Neural cell (in vitro differentiated cells): ENCODE data around the gene ARSB. TPM values are rescaled to one million over a fixed set of nuclear protein-coding genes. Genes with fewer than 3 reads are reported as not detected.

ENCODE experiments used
- H2AFZ ChIP-seq: fragments of 200-600, 300-800 bp; sonication (generic), shearing (Covaris generic); 2 replicates; pipeline ENCODE4 v1.6.0; 2014; ENCODE audit warnings: low read depth, mild to moderate bottlenecking, antibody characterized with exemption, low read length, moderate library complexity
- H3F3A ChIP-seq: fragments of 200-600 bp; shearing (Covaris generic); 2 replicates; pipeline ENCODE4 v1.6.1; 2016; ENCODE audit warnings: mild to moderate bottlenecking, moderate library complexity, mixed read lengths, antibody characterized with exemption, low read length; ENCODE audit not compliant: insufficient read depth, poor library complexity, severe bottlenecking
- H3K27ac ChIP-seq: fragments of 200-600, 300-800 bp; sonication (generic), shearing (Covaris generic); 2 replicates; pipeline ENCODE4 v1.5.1; 2014; ENCODE audit warnings: mild to moderate bottlenecking, low read length, moderate library complexity
- H3K27me3 ChIP-seq: fragments of 300-800, 200-600 bp; sonication (generic), shearing (Covaris generic); 2 replicates; pipeline ENCODE4 v1.6.0; 2014; ENCODE audit warnings: mild to moderate bottlenecking, low read depth, low read length, moderate library complexity; ENCODE audit not compliant: insufficient read depth
- H3K36me3 ChIP-seq: fragments of 300-800, 200-600 bp; sonication (generic), shearing (Covaris generic); 2 replicates; pipeline ENCODE4 v1.5.1; 2014; ENCODE audit warnings: mild to moderate bottlenecking, antibody characterized with exemption, low read length, moderate library complexity; ENCODE audit not compliant: insufficient read depth
- H3K4me2 ChIP-seq: fragments of 300-800, 200-600 bp; sonication (generic), shearing (Covaris generic); 2 replicates; pipeline ENCODE4 v1.6.0; 2014; ENCODE audit warnings: mild to moderate bottlenecking, low read length
- H3K4me3 ChIP-seq: fragments of 300-800, 200-600 bp; sonication (generic), shearing (Covaris generic); 2 replicates; pipeline ENCODE4 v1.5.1; 2014; ENCODE audit warnings: mild to moderate bottlenecking, low read length, moderate library complexity
- H3K79me2 ChIP-seq: fragments of 200-600 bp; shearing (Covaris generic); replicated peaks from 2 replicates; pipeline ENCODE4 v1.6.0; 2014; ENCODE audit warnings: mild to moderate bottlenecking, low read length, moderate library complexity; ENCODE audit not compliant: insufficient read depth
- H3K9ac ChIP-seq: fragments of 300-800, 200-600 bp; sonication (generic), shearing (Covaris generic); 2 replicates; pipeline ENCODE4 v1.6.1; 2016; ENCODE audit warnings: mild to moderate bottlenecking, low read length, mixed read lengths
- H3K9me2 ChIP-seq: fragments of 200-600 bp; shearing (Covaris generic); 2 replicates; pipeline ENCODE4 v1.6.1; 2016; ENCODE audit warnings: mild to moderate bottlenecking, low read length, mixed read lengths; ENCODE audit not compliant: insufficient read depth
- H3K9me3 ChIP-seq: fragments of 200-600, 300-800 bp; sonication (generic), shearing (Covaris generic); 2 replicates; pipeline ENCODE4 v1.6.1; 2016; ENCODE audit warnings: mild to moderate bottlenecking, mixed run types, low read length, moderate library complexity, mixed read lengths
- H4K20me1 ChIP-seq: fragments of 200-600 bp; shearing (Covaris generic); 2 replicates; pipeline ENCODE4 v1.6.1; 2016; ENCODE audit warnings: mild to moderate bottlenecking, mixed run types; ENCODE audit not compliant: insufficient read depth
- CTCF ChIP-seq: fragments of 450-650 bp; IDR thresholded peaks from 2 replicates; pipeline ENCODE4 v1.5.1; 2014; ENCODE audit warnings: antibody characterized with exemption, mild to moderate bottlenecking, moderate library complexity; ENCODE audit not compliant: poor library complexity, severe bottlenecking
- EP300 ChIP-seq: fragments of 450-650 bp; conservative IDR thresholded peaks from 2 replicates; pipeline ENCODE4 v1.6.1; 2014; ENCODE audit warnings: antibody characterized with exemption, mild to moderate bottlenecking, moderate library complexity; ENCODE audit not compliant: poor library complexity, severe bottlenecking
- EZH2 ChIP-seq: fragments of 200-600, 300-800 bp; shearing (Covaris generic), sonication (generic); IDR thresholded peaks from 2 replicates; pipeline ENCODE4 v1.6.1; 2014; ENCODE audit warnings: antibody characterized with exemption, low read length, borderline replicate concordance, mild to moderate bottlenecking; ENCODE audit not compliant: insufficient read depth, poor library complexity, severe bottlenecking
- MXI1 ChIP-seq: fragments of 450-650 bp; conservative IDR thresholded peaks from 2 replicates; pipeline ENCODE4 v1.6.1; 2014; ENCODE audit warnings: antibody characterized with exemption, mild to moderate bottlenecking; ENCODE audit not compliant: poor library complexity, severe bottlenecking
- POLR2AphosphoS5 ChIP-seq: IDR thresholded peaks from 2 replicates; pipeline ENCODE4 v1.6.1; 2012
- RAD21 ChIP-seq: fragments of 450-650 bp; conservative IDR thresholded peaks from 2 replicates; pipeline ENCODE4 v1.6.1; 2014; ENCODE audit warnings: antibody characterized with exemption, mild to moderate bottlenecking, moderate library complexity
- REST ChIP-seq: IDR thresholded peaks from 2 replicates; pipeline ENCODE4 v1.6.1; 2012; ENCODE audit warnings: borderline replicate concordance
- SMC3 ChIP-seq: fragments of 450-650 bp; conservative IDR thresholded peaks from 2 replicates; pipeline ENCODE4 v1.6.1; 2014; ENCODE audit warnings: antibody characterized with exemption, mild to moderate bottlenecking, moderate library complexity; ENCODE audit not compliant: poor library complexity
- TAF1 ChIP-seq: IDR thresholded peaks from 2 replicates; pipeline ENCODE4 v1.6.1; 2012; ENCODE audit warnings: low read depth
- polyA plus RNA-seq: library from polyadenylated mRNA; depleted of rRNA; stranded (reverse); fragments of >200 nt; gene quantifications from 2 replicates; pipeline ENCODE4 v1.2.3, GENCODE V29; 2014

Gene ARSB
- polyA plus RNA-seq, 1 donor from 2014 or later = 8.7 TPM

GRCh38 chr5:79023348-79023747 lies 38.2 kb upstream of the ARSB start:
- TF ChIP-seq SMC3 = no peak
- no peak for TF ChIP-seq POLR2AphosphoS5
- no peak for TF ChIP-seq EZH2
- TF ChIP-seq EP300 = no peak
- no peak for TF ChIP-seq CTCF
- TF ChIP-seq REST = no peak
- TF ChIP-seq TAF1 = no peak
- no peak for TF ChIP-seq RAD21
- TF ChIP-seq MXI1 = no peak

GRCh38 chr5:79022771-79023170 lies 37.7 kb upstream of the ARSB start:
- H3K27me3 ChIP-seq = no peaks in the 10 kb centered on the region
- H4K20me1 ChIP-seq = no peaks in the 10 kb centered on the region
- H3K4me3 ChIP-seq = no peak overlapping the region
- no peak overlapping the region for H3K9ac ChIP-seq
- no peaks in the 10 kb centered on the region for H3K9me2 ChIP-seq
- H3K36me3 ChIP-seq = no peaks in the 10 kb centered on the region
- H3K4me2 ChIP-seq = no peak overlapping the region
- no peaks in the 10 kb centered on the region for H3F3A ChIP-seq
- no peaks in the 10 kb centered on the region for H3K9me3 ChIP-seq
- no peaks in the 10 kb centered on the region for H3K79me2 ChIP-seq
- TF ChIP-seq EZH2 (no peak), POLR2AphosphoS5 (no peak), RAD21 (no peak), MXI1 (no peak), REST (no peak), CTCF (no peak), EP300 (no peak), TAF1 (no peak), SMC3 (no peak)
- no peak overlapping the region for H2AFZ ChIP-seq
- no peak overlapping the region for H3K27ac ChIP-seq

More at GRCh38 chr5:79023348-79023747, 38.2 kb upstream of the ARSB start:
- Histone ChIP-seq H3K4me3 (no peak overlapping the region), H2AFZ (no peak overlapping the region), H3K9ac (no peak overlapping the region), H3K9me2 (no peaks in the 10 kb centered on the region), H3K36me3 (no peaks in the 10 kb centered on the region), H3K27me3 (no peaks in the 10 kb centered on the region), H3K79me2 (no peaks in the 10 kb centered on the region), H3K9me3 (no peaks in the 10 kb centered on the region), H3K27ac (no peak overlapping the region), H3F3A (no peaks in the 10 kb centered on the region), H3K4me2 (no peak overlapping the region), H4K20me1 (no peaks in the 10 kb centered on the region)
